ENCODE measurements around the gene ZNF385A. TPM values are rescaled to one million over a fixed set of nuclear protein-coding genes. Genes with fewer than 3 reads are reported as not detected.

ZNF385A gene
- total and polyA plus RNA-seq, 8 donors = 1.2 to 35.7 (median 12.4) TPM

DNA sequence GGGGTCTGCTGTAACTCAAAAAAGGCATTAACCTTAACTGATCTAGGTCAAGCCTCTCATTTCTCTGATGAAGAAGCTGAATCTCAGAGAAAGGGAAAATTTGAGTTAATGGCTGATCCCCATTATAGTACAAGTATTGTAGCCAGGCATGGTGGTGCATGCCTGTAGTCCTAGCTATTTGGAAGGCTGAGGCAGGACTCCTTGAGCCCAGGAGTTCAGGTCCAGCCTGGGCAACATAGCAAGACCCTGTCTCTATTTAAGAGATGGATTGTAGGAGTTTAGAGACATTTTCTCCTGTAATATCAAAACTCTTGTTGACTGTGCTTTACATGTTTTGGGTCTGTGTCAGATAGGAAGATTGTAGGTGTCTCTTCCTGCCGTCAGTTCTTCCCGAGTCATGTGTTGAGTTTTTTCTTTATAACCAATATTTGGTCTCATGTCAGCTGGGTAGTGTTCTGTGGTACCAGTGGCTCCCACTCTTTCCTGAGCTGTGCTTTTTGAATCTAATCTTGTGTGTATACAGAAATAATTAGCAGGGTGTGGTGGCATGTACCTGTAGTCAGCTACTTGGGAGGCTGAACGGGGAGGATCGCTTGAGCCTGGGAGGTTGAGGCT is 51.0 kb downstream of the ZNF385A start:
- Histone ChIP-seq H3K4me3 (no peak overlapping the region), H3K9me3 (no peaks in the 10 kb centered on the region), H3K27ac (no peak overlapping the region), H3K4me1 (peaks cover 33 to 99% (median 72%) of the 10 kb centered on the region in 4 donors), H3K36me3 (peaks cover 0 to 17% (median 12%) of the 10 kb centered on the region in 4 donors), H3K27me3 (no peaks in the 10 kb centered on the region)
- DNase-seq = no peak
- intact Hi-C loops (cut with DNase I; ENCODE audit: low total_unique reads) = no loop called here
- 87 to 95% (median 90%) methylated on average over 4 of the region's 4 CpGs for WGBS, 5 donors
- TF ChIP-seq POLR2AphosphoS5 (IDR thresholded peaks at IDR 0.05) (no peak), POLR2A (IDR thresholded peaks at IDR 0.05) (no peak), EP300 (IDR thresholded peaks at IDR 0.05) (no peak)
- TF ChIP-seq, protein P1, sequence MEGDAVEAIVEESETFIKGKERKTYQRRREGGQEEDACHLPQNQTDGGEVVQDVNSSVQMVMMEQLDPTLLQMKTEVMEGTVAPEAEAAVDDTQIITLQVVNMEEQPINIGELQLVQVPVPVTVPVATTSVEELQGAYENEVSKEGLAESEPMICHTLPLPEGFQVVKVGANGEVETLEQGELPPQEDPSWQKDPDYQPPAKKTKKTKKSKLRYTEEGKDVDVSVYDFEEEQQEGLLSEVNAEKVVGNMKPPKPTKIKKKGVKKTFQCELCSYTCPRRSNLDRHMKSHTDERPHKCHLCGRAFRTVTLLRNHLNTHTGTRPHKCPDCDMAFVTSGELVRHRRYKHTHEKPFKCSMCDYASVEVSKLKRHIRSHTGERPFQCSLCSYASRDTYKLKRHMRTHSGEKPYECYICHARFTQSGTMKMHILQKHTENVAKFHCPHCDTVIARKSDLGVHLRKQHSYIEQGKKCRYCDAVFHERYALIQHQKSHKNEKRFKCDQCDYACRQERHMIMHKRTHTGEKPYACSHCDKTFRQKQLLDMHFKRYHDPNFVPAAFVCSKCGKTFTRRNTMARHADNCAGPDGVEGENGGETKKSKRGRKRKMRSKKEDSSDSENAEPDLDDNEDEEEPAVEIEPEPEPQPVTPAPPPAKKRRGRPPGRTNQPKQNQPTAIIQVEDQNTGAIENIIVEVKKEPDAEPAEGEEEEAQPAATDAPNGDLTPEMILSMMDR (IDR thresholded peaks at IDR 0.05) = no peak

DNA sequence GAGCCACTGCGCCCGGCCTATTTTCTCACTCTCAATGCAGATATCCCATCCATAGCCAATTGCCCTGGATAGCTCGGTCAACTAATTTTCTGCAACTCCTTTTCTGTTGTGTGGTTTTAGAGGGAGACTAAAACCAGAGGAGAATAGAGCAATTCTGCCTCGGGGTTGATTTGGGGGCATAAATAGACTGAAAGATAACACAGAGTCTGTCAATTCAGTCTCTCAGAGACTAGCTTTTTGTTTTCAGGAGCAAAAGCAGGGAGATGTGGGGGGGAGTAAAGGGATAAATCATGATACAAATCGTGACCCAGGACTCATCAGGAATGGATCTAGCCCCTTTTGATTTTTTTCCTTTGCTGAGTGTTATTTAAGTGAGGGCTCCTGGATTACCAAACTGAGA is 53.1 kb downstream of the ZNF385A start:
- whole genome bisulfite sequencing, 5 donors = 81 to 90% (median 88%) methylated on average over 5 of the region's 5 CpGs
- H3K36me3 ChIP-seq = peaks cover 0 to 17% (median 12%) of the 10 kb centered on the region in 4 donors
- no peak overlapping the region for H3K27ac ChIP-seq
- H3K9me3 ChIP-seq = no peaks in the 10 kb centered on the region
- no peak overlapping the region for H3K4me3 ChIP-seq
- H3K27me3 ChIP-seq = no peaks in the 10 kb centered on the region
- intact Hi-C loops (cut with DNase I; ENCODE audit: low total_unique reads) = no loop called here
- TF ChIP-seq POLR2AphosphoS5 (IDR thresholded peaks at IDR 0.05) (no peak), EP300 (IDR thresholded peaks at IDR 0.05) (no peak)
- peaks cover 31 to 99% (median 73%) of the 10 kb centered on the region in 4 donors for H3K4me1 ChIP-seq
- no peak for DNase-seq

DNA sequence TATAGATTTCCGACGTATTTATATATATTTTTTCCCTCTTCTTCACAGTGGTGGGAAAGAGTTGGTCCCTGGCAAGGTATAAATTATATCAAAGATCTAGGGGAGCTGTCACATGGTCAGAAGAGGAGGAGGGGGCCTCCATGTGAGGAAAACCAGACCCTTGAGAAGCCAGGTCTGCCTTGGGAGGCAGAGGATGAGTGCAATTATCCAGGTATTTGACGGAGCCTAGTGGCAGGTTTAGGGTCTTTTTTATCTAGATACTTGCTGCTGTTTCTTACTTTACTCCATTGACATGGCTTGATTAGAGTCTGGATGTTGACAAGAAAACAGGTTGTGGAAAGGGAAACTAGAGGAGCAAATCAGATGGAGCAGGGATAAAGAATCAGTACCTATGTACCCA is 54.1 kb downstream of the ZNF385A start:
- WGBS, 5 donors = 55 to 74% (median 67%) methylated on average over 3 of the region's 3 CpGs
- intact Hi-C loops (cut with DNase I; ENCODE audit: low total_unique reads) = no loop called here
- DNase-seq = no peak
- Histone ChIP-seq H3K27me3 (no peaks in the 10 kb centered on the region), H3K4me1 (peaks cover 39 to 99% (median 75%) of the 10 kb centered on the region in 4 donors), H3K9me3 (no peaks in the 10 kb centered on the region), H3K4me3 (no peak overlapping the region), H3K27ac (no peak overlapping the region), H3K36me3 (peaks cover 0 to 17% (median 12%) of the 10 kb centered on the region in 4 donors)
- TF ChIP-seq, protein P1 (IDR thresholded peaks at IDR 0.05) = no peak

DNA sequence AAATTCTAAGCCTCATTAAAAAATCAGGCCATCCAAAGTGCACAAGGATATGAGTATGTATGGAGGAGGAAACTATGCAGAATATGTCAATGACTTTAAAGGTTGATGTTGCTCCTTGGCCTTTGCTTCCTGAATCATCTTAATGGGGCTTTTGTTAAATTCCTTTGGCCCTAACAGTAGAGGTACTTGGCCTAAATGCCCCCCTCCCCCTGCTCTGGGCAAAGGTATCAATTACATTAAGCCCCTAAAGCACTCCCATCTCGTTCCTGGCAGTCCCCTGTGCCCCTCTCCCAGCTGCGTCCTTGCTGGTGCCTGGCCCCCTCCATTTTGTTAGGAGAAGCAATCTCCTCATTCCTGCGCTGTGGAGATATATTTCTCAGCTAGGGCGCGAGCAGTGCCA is 54.8 kb downstream of the ZNF385A start:
- Histone ChIP-seq H3K27ac (peak overlapping the region in 2 of 5 donors; percentile 7 to 43), H3K27me3 (no peaks in the 10 kb centered on the region), H3K9me3 (no peaks in the 10 kb centered on the region), H3K4me1 (peaks cover 39 to 92% (median 73%) of the 10 kb centered on the region in 4 donors), H3K4me3 (no peak overlapping the region), H3K36me3 (peaks cover 0 to 17% (median 12%) of the 10 kb centered on the region in 4 donors)
- 68 to 73% (median 69%) methylated on average over 5 of the region's 5 CpGs for WGBS, 5 donors
- intact Hi-C loops (cut with DNase I; ENCODE audit: low total_unique reads) = no loop called here
- DNase-seq = no peak
- TF ChIP-seq, protein P1 (IDR thresholded peaks at IDR 0.05) = no peak
- TF ChIP-seq POLR2AphosphoS5 (IDR thresholded peaks at IDR 0.05) (no peak), POLR2A (IDR thresholded peaks at IDR 0.05) (no peak), EP300 (IDR thresholded peaks at IDR 0.05) (no peak)
